ENCODE results near the gene PLSCR1.

The PLSCR1 gene

GRCh38 chr3:146540978-146541377 is 3.4 kb downstream of the PLSCR1 start:
- Histone ChIP-seq H3K36me3 (ENCODE audit: insufficient read depth) (no peaks in the 10 kb centered on the region), H3K9ac (peak overlapping the region; percentile 36; the same call in 1 of the 2 replicates), H3K4me3 (IDR thresholded peaks at IDR 0.05; ENCODE audit: insufficient read depth, low read depth, low read length) (no peak overlapping the region), H3K79me2 (ENCODE audit: insufficient read depth, low read depth) (peaks cover 82% of the 10 kb centered on the region), H2AFZ (ENCODE audit: low read depth) (no peak overlapping the region), H4K20me1 (ENCODE audit: insufficient read depth) (no peaks in the 10 kb centered on the region), H3K27ac (peak overlapping the region; percentile 82), H3K27me3 (ENCODE audit: insufficient read depth, low read depth) (no peaks in the 10 kb centered on the region), H3K4me1 (ENCODE audit: low read depth, poor library complexity, severe bottlenecking) (peaks cover 72% of the 10 kb centered on the region), H3K4me2 (peak overlapping the region; percentile 97)
- no peak for TF ChIP-seq CTCF (conservative IDR thresholded peaks at IDR 0.05; ENCODE audit: low read depth, low read length)

- peak overlapping the region; percentile 82 for H3K27ac ChIP-seq
- H3K4me2 ChIP-seq = peak overlapping the region; percentile 97
- no peak overlapping the region for H2AFZ ChIP-seq (ENCODE audit: low read depth)
- H3K9ac ChIP-seq = peak overlapping the region; percentile 36; the same call in 1 of the 2 replicates
- H3K36me3 ChIP-seq (ENCODE audit: insufficient read depth) = no peaks in the 10 kb centered on the region
- no peak overlapping the region for H3K4me3 ChIP-seq (IDR thresholded peaks at IDR 0.05; ENCODE audit: insufficient read depth, low read depth, low read length)
- no peak for TF ChIP-seq CTCF (conservative IDR thresholded peaks at IDR 0.05; ENCODE audit: low read depth, low read length)
- H4K20me1 ChIP-seq (ENCODE audit: insufficient read depth) = no peaks in the 10 kb centered on the region
- H3K4me1 ChIP-seq (ENCODE audit: low read depth, poor library complexity, severe bottlenecking) = peaks cover 67% of the 10 kb centered on the region
- H3K27me3 ChIP-seq (ENCODE audit: insufficient read depth, low read depth) = no peaks in the 10 kb centered on the region
- H3K79me2 ChIP-seq (ENCODE audit: insufficient read depth, low read depth) = peaks cover 90% of the 10 kb centered on the region
Observed at GRCh38 chr3:146540236-146540635, 4.2 kb downstream of the PLSCR1 start.

- Histone ChIP-seq H3K4me2 (peak overlapping the region; percentile 97), H4K20me1 (ENCODE audit: insufficient read depth) (no peaks in the 10 kb centered on the region), H2AFZ (ENCODE audit: low read depth) (no peak overlapping the region), H3K27me3 (ENCODE audit: insufficient read depth, low read depth) (no peaks in the 10 kb centered on the region), H3K4me1 (ENCODE audit: low read depth, poor library complexity, severe bottlenecking) (peaks cover 61% of the 10 kb centered on the region), H3K36me3 (ENCODE audit: insufficient read depth) (no peaks in the 10 kb centered on the region), H3K79me2 (ENCODE audit: insufficient read depth, low read depth) (peaks cover 91% of the 10 kb centered on the region), H3K4me3 (IDR thresholded peaks at IDR 0.05; ENCODE audit: insufficient read depth, low read depth, low read length) (no peak overlapping the region), H3K27ac (peak overlapping the region; percentile 82), H3K9ac (no peak overlapping the region)
- no peak for TF ChIP-seq CTCF (conservative IDR thresholded peaks at IDR 0.05; ENCODE audit: low read depth, low read length)
Observed at GRCh38 chr3:146539315-146539714, 5.1 kb downstream of the PLSCR1 start.

DNA sequence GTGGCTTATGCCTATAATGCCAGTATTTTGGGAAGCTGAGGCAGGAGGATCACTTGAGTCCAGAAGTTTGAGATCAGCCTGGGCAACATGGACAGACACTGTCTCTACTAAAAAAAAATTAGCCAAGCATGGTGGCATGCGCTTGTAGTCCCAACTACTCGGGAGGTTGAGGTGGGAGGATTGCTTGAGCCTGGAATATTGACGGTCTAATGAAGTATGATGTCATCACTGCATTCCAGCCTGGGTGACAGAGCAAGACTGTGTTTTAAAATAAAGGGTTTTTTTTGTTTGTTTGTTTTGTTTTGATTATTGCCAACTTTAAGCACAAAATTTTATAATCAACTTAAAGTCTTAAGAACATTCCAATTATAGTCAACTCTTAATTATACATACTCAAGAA is 6.8 kb downstream of the PLSCR1 start:
- Histone ChIP-seq H3K79me2 (ENCODE audit: insufficient read depth, low read depth) (peaks cover 74% of the 10 kb centered on the region), H3K4me1 (ENCODE audit: low read depth, poor library complexity, severe bottlenecking) (peaks cover 57% of the 10 kb centered on the region), H4K20me1 (ENCODE audit: insufficient read depth) (no peaks in the 10 kb centered on the region), H3K27me3 (ENCODE audit: insufficient read depth, low read depth) (no peaks in the 10 kb centered on the region), H3K9ac (no peak overlapping the region), H3K36me3 (ENCODE audit: insufficient read depth) (no peaks in the 10 kb centered on the region), H2AFZ (ENCODE audit: low read depth) (no peak overlapping the region), H3K4me2 (no peak overlapping the region), H3K4me3 (IDR thresholded peaks at IDR 0.05; ENCODE audit: insufficient read depth, low read depth, low read length) (no peak overlapping the region), H3K27ac (no peak overlapping the region)
- TF ChIP-seq CTCF (conservative IDR thresholded peaks at IDR 0.05; ENCODE audit: low read depth, low read length) = no peak

Data from KMS-11 (cell line).